DMS79 (cell line): ENCODE data around the gene C16orf46.

Source experiments
- DNase-seq: peaks from one replicate; lab custom pipeline; 2025; lab: John Stamatoyannopoulos, UW

The C16orf46 gene

GRCh38 chr16:81018496-81018895 lies 58.5 kb downstream of the C16orf46 start:
- no peak for DNase-seq

- DNase-seq, result no peak
Measured at GRCh38 chr16:81014672-81015071, 62.4 kb downstream of the C16orf46 start.

GRCh38 chr16:81012974-81013373 lies 64.1 kb downstream of the C16orf46 start:
- DNase-seq, result no peak
